ENCODE results near the gene MEOX2. TPM values are rescaled to one million over a fixed set of nuclear protein-coding genes. Genes with fewer than 3 reads are reported as not detected.

The MEOX2 gene
- polyA plus RNA-seq, 2 of the 4 experiments (the other 2 are of a cell fraction): not detected

- ATAC-seq (no peak), FAIRE-seq (no peak), DNase-seq (ENCODE audit: low read depth in 1 of 2, low spot score in 1 of 2) (no peak)
- Histone ChIP-seq H3K27ac (no peak overlapping the region), H3K4me2 (no peak overlapping the region), H3K4me1 (no peaks in the 10 kb centered on the region), H3K9me3 (no peaks in the 10 kb centered on the region), H3K4me3 (no peak overlapping the region)
- CTCF ChIA-PET: no interaction called here
- POLR2A ChIA-PET: no interaction called here
- TF ChIP-seq E2F6 (IDR thresholded peaks at IDR 0.05; ENCODE audit: borderline replicate concordance, low read depth): no peak
- TF ChIP-seq ESRRA (IDR thresholded peaks at IDR 0.05; ENCODE audit: borderline replicate concordance, low read length): no peak
- no peak for TF ChIP-seq USF2 (IDR thresholded peaks at IDR 0.05)
- TF ChIP-seq CHD4 (IDR thresholded peaks at IDR 0.05; ENCODE audit: borderline replicate concordance): no peak
- no peak for TF ChIP-seq HDAC2 (IDR thresholded peaks at IDR 0.05)
- no peak for TF ChIP-seq MYC (IDR thresholded peaks at IDR 0.05; ENCODE audit: borderline replicate concordance, low read length)
- no peak for TF ChIP-seq HOXA7 (CRISPR knock-in tag; IDR thresholded peaks at IDR 0.05)
- no peak for TF ChIP-seq CBX2 (IDR thresholded peaks at IDR 0.05; ENCODE audit: borderline replicate concordance, low read depth)
- TF ChIP-seq JUNB (IDR thresholded peaks at IDR 0.05): no peak
- no peak for TF ChIP-seq EHMT2 (IDR thresholded peaks at IDR 0.05; ENCODE audit: low read depth)
- TF ChIP-seq POLR2AphosphoS2 (conservative IDR thresholded peaks at IDR 0.05; ENCODE audit: low read length): no peak
- no peak for TF ChIP-seq EP300 (IDR thresholded peaks at IDR 0.05)
- no peak for TF ChIP-seq SMC3 (IDR thresholded peaks at IDR 0.05)
- TF ChIP-seq MAX (IDR thresholded peaks at IDR 0.05): no peak
- TF ChIP-seq ZSCAN20 (CRISPR knock-in tag; IDR thresholded peaks at IDR 0.05): no peak
- no peak for TF ChIP-seq BHLHE40 (IDR thresholded peaks at IDR 0.05; ENCODE audit: low read depth, low read length)
- no peak for TF ChIP-seq RCOR1 (IDR thresholded peaks at IDR 0.05; ENCODE audit: low read depth, low read length)
- TF ChIP-seq HEYL (CRISPR knock-in tag; IDR thresholded peaks at IDR 0.05): no peak
- TF ChIP-seq CHD2 (IDR thresholded peaks at IDR 0.05; ENCODE audit: low read length, partially characterized antibody): no peak
- no peak for TF ChIP-seq CTCF (IDR thresholded peaks at IDR 0.05)
- 24% methylated on average over 4 of the region's 4 CpGs for WGBS (ENCODE audit: missing lambda C conversion rate)
Observed at GRCh38 chr7:15600298-15600697, 86.2 kb downstream of the MEOX2 start.

GRCh38 chr7:15594461-15594860 is 92.0 kb downstream of the MEOX2 start:
- CTCF ChIA-PET: no interaction called here
- FAIRE-seq: no peak

More at GRCh38 chr7:15594461-15594860, 92.0 kb downstream of the MEOX2 start:
- no peak for TF ChIP-seq HOXB13 (CRISPR knock-in tag; IDR thresholded peaks at IDR 0.05; ENCODE audit: low read depth)
- TF ChIP-seq FOSB (CRISPR knock-in tag; IDR thresholded peaks at IDR 0.05): no peak
- no peak for TF ChIP-seq EP300 (IDR thresholded peaks at IDR 0.05)
- no peak for TF ChIP-seq HES2 (IDR thresholded peaks at IDR 0.05)
- TF ChIP-seq ZC3H11A (IDR thresholded peaks at IDR 0.05): no peak
- TF ChIP-seq BCL3 (IDR thresholded peaks at IDR 0.05): no peak
- TF ChIP-seq FOXS1 (CRISPR knock-in tag; IDR thresholded peaks at IDR 0.05): no peak
- TF ChIP-seq TFCP2L1 (CRISPR knock-in tag; IDR thresholded peaks at IDR 0.05): no peak
- no peak for TF ChIP-seq CHD4 (IDR thresholded peaks at IDR 0.05; ENCODE audit: borderline replicate concordance)
- ATAC-seq: no peak
- H3K4me1 ChIP-seq: no peaks in the 10 kb centered on the region
- WGBS (ENCODE audit: missing lambda C conversion rate): 38% methylated on average over 5 of the region's 5 CpGs
- POLR2A ChIA-PET: no interaction called here
- H3K4me2 ChIP-seq: no peak overlapping the region
- no peak for DNase-seq (ENCODE audit: low read depth in 1 of 2, low spot score in 1 of 2)
- H3K9me3 ChIP-seq: no peaks in the 10 kb centered on the region
- H3K4me3 ChIP-seq: no peak overlapping the region
- no peak overlapping the region for H3K27ac ChIP-seq

Data from A549 (cell line).